ENCODE measurements around the gene METTL23.

DNA sequence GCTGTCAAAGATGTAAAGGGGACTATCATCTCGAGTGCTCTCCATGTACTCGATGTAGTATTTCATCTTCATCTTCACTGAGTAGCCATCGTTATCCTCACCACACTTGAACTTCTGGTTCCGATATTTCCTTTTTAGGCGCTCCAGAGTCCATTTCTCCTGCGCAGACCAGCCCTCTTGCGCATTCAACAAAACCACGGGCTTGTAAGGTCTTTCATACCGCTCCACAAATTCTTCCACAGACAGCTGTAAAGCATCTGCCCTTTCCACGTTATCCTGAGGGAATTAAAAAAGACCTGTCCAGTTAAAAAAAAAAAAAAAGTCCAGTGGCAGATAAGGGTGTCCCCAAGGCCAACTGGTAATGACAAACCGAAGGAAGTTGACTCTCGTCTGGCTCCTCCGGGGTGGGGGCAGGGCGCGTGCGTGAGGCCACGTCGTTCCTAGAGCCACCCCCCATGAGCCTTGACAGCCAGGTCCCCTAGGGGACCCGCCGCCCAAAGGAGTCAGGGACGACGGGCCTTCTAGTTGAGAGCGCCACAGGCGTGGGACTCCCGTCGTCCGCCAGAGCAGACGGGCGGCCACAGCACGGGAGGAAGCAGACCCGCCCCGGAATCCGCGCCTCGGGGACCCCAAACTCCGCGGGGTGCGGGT is 934 bp upstream of the METTL23 start:
- no peak for TF ChIP-seq POLR2A (IDR thresholded peaks at IDR 0.05)
- TF ChIP-seq, protein P1, sequence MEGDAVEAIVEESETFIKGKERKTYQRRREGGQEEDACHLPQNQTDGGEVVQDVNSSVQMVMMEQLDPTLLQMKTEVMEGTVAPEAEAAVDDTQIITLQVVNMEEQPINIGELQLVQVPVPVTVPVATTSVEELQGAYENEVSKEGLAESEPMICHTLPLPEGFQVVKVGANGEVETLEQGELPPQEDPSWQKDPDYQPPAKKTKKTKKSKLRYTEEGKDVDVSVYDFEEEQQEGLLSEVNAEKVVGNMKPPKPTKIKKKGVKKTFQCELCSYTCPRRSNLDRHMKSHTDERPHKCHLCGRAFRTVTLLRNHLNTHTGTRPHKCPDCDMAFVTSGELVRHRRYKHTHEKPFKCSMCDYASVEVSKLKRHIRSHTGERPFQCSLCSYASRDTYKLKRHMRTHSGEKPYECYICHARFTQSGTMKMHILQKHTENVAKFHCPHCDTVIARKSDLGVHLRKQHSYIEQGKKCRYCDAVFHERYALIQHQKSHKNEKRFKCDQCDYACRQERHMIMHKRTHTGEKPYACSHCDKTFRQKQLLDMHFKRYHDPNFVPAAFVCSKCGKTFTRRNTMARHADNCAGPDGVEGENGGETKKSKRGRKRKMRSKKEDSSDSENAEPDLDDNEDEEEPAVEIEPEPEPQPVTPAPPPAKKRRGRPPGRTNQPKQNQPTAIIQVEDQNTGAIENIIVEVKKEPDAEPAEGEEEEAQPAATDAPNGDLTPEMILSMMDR (IDR thresholded peaks at IDR 0.05): no peak

Data from thyroid gland (tissue), 4 donors.